ENCODE data around the gene MPP3.

The MPP3 gene

DNA sequence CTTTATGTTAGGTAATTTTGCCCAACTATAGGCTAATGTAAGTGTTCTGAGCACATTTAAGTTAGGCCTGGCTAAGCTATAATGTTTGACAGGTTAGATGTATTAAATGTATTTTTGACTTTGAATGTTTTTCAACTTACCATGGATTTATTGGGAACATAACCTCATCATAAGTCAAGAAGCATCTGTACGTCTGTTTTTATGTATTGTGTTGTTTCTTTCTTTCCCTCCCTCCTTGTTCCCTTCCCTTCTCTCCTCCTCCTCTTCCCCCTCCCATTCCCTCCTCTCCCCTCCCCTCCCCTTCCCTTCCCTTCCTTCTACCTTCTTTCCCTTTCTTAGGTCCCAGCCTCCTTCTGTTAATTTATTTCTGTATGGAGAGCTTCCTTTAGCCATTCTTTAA is 43.5 kb downstream of the MPP3 start:
- TF ChIP-seq CTCF (IDR thresholded peaks at IDR 0.05; ENCODE audit: borderline replicate concordance, control extremely low read depth, extremely low read depth, insufficient read depth, missing control alignments), result no peak
- in situ Hi-C loops (cut with MboI; ENCODE audit: low sequenced_read_pairs, unreplicated experiment), result no loop called here
- DNase-seq (ENCODE audit: low spot score), result no peak

DNA sequence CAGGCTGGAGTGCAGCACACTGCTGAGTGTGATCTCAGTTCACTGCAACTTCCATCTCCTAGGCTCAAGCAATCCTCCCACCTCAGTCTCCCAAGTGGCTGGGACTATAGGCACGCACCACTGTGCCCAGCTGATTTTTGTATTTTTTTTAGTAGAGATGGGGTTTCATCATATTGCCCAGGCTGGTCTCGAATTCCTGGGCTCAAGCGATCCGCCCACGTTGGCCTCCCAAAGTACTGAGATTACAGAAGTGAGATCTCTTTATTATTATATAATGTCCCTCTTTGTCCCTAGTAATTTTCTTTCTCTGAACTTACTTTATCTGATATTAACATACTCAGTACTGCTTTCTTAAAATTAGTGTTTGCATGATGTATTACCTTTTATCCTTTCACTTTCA is 44.4 kb downstream of the MPP3 start:
- DNase-seq (ENCODE audit: low spot score), result no peak
- no peak for TF ChIP-seq CTCF (IDR thresholded peaks at IDR 0.05; ENCODE audit: borderline replicate concordance, control extremely low read depth, extremely low read depth, insufficient read depth, missing control alignments)
- in situ Hi-C loops (cut with MboI; ENCODE audit: low sequenced_read_pairs, unreplicated experiment), result no loop called here

DNA sequence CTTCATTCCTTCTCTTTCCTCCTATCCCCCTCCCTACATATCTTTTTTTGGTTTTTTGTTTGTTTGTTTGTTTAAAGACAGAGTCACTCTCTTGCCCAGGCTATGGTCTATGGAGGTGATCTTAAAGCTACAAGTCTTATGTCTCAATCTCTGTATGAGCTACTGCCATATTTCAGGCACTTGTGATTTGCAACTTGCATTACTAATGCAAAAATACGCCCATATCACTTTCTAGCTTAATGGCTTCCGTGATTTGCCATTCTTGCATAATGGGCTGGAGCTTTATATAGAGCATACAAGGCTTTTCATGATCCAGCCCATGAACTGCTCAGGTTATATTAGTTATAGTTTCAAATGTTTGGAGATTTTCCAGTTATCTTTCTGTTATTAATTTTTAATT is 45.2 kb downstream of the MPP3 start:
- no peak for TF ChIP-seq CTCF (IDR thresholded peaks at IDR 0.05; ENCODE audit: borderline replicate concordance, control extremely low read depth, extremely low read depth, insufficient read depth, missing control alignments)
- in situ Hi-C loops (cut with MboI; ENCODE audit: low sequenced_read_pairs, unreplicated experiment), result no loop called here
- no peak for DNase-seq (ENCODE audit: low spot score)

GRCh38 chr17:43784628-43785101 is 48.3 kb downstream of the MPP3 start:
- in situ Hi-C loops (cut with MboI; ENCODE audit: low sequenced_read_pairs, unreplicated experiment), result no loop called here
- TF ChIP-seq CTCF (IDR thresholded peaks at IDR 0.05; ENCODE audit: borderline replicate concordance, control extremely low read depth, extremely low read depth, insufficient read depth, missing control alignments), result no peak
- no peak for DNase-seq (ENCODE audit: low spot score)

GRCh38 chr17:43784068-43784467 is 48.9 kb downstream of the MPP3 start:
- TF ChIP-seq CTCF (IDR thresholded peaks at IDR 0.05; ENCODE audit: borderline replicate concordance, control extremely low read depth, extremely low read depth, insufficient read depth, missing control alignments), result no peak
- in situ Hi-C loops (cut with MboI; ENCODE audit: low sequenced_read_pairs, unreplicated experiment), result no loop called here

DNA sequence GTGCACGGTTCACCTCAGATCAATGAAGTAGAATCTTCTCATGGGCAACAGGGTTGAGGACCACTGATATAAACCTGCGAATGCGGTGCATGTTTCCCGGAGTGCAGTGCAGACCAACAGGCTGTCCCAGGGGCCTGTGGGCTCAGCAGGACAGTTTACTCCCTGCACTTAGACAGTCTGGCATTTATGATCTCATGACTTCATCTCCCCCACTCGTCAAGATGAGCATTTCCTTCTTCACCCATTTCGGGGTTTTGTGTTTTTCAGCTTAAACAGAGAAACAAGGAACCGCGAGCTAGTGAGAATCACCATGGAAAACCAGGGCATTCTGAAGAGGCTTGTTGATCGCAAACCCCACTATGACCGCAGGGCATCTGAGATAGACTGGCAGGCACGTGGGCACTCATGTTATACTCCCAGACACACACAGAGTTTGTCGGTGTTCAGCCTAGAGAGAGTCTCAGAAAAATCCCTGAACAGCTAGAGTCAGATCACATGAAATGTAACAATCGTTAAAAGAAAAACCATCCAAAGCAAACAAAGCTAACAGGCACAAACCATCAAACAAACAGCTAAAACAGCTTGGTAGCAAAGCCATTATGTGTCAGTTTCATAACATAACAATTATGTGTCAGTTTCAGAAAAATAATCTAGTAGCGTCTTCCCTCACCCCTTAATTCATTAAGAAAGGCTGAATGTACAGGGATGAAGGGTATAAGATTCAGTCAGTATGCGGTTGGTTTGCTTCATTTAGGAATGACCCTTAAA is 49.8 kb downstream of the MPP3 start:
- in situ Hi-C loops (cut with MboI; ENCODE audit: low sequenced_read_pairs, unreplicated experiment), result no loop called here
- TF ChIP-seq CTCF (IDR thresholded peaks at IDR 0.05; ENCODE audit: borderline replicate concordance, control extremely low read depth, extremely low read depth, insufficient read depth, missing control alignments), result no peak
- DNase-seq (ENCODE audit: low spot score), result no peak

More at GRCh38 chr17:43784068-43784467, 48.9 kb downstream of the MPP3 start:
- DNase-seq (ENCODE audit: low spot score), result no peak

All from GM13976 (cell line).